ENCODE results near the gene SYNE2. TPM values are rescaled to one million over a fixed set of nuclear protein-coding genes. Genes with fewer than 3 reads are reported as not detected.
"Not testable (repeated sequence)": the region's sequence is repeated elsewhere in the genome, so short reads cannot be mapped to it uniquely, and the experiment has no call there.

The SYNE2 gene
- total RNA-seq, 2 donors from 2014 or later = 206 to 223 TPM

GRCh38 chr14:64147126-64147790 lies 294.5 kb downstream of the SYNE2 start:
- Mint-ChIP-seq H3K4me1 (peaks cover 2% of the 10 kb centered on the region), H3K36me3 (ENCODE audit: low read depth) (peaks cover 6% of the 10 kb centered on the region)

GRCh38 chr14:64149921-64150320 lies 297.1 kb downstream of the SYNE2 start:
- Mint-ChIP-seq H3K27me3 (no peaks in the 10 kb centered on the region), H3K4me1 (peaks cover 2% of the 10 kb centered on the region), H3K36me3 (ENCODE audit: low read depth) (peaks cover 5% of the 10 kb centered on the region)

More at GRCh38 chr14:64147126-64147790, 294.5 kb downstream of the SYNE2 start:
- no peak for DNase-seq
- peak overlapping the region; percentile 27 for H3K27ac Mint-ChIP-seq
- no peak overlapping the region for H3K4me3 Mint-ChIP-seq
- no peak for ATAC-seq
- no peaks in the 10 kb centered on the region for H3K27me3 Mint-ChIP-seq
- no peaks in the 10 kb centered on the region for H3K9me3 ChIP-seq (ENCODE audit: control insufficient read depth, low read length, poor library complexity, severe bottlenecking)

GRCh38 chr14:64158608-64159007 lies 305.8 kb downstream of the SYNE2 start:
- DNase-seq (no peak), ATAC-seq (no peak)
- peaks cover 3% of the 10 kb centered on the region for H3K4me1 Mint-ChIP-seq
- H3K27ac Mint-ChIP-seq = peak overlapping the region; percentile 71
- H3K4me3 Mint-ChIP-seq = no peak overlapping the region
- H3K36me3 Mint-ChIP-seq (ENCODE audit: low read depth) = peaks cover 11% of the 10 kb centered on the region
- H3K9me3 ChIP-seq (ENCODE audit: control insufficient read depth, low read length, poor library complexity, severe bottlenecking) = no peaks in the 10 kb centered on the region
- no peaks in the 10 kb centered on the region for H3K27me3 Mint-ChIP-seq

More at GRCh38 chr14:64149921-64150320, 297.1 kb downstream of the SYNE2 start:
- H3K9me3 ChIP-seq (ENCODE audit: control insufficient read depth, low read length, poor library complexity, severe bottlenecking) = no peaks in the 10 kb centered on the region
- Mint-ChIP-seq H3K27ac (no peak overlapping the region), H3K4me3 (no peak overlapping the region)
- no peak for DNase-seq
- no peak for ATAC-seq

GRCh38 chr14:64159588-64159987 lies 306.8 kb downstream of the SYNE2 start:
- Mint-ChIP-seq H3K36me3 (ENCODE audit: low read depth) (peaks cover 11% of the 10 kb centered on the region), H3K27ac (peak overlapping the region; percentile 71)
- no peak for ATAC-seq

GRCh38 chr14:64170181-64170580 lies 317.4 kb downstream of the SYNE2 start:
- H3K4me3 Mint-ChIP-seq = no peak overlapping the region
- DNase-seq = no peak
- H3K27me3 Mint-ChIP-seq = no peaks in the 10 kb centered on the region
- H3K36me3 Mint-ChIP-seq (ENCODE audit: low read depth) = peaks cover 7% of the 10 kb centered on the region
- H3K4me1 Mint-ChIP-seq = peaks cover 5% of the 10 kb centered on the region
- H3K9me3 ChIP-seq (ENCODE audit: control insufficient read depth, low read length, poor library complexity, severe bottlenecking) = no peaks in the 10 kb centered on the region
- no peak overlapping the region for H3K27ac Mint-ChIP-seq
- no peak for ATAC-seq

More at GRCh38 chr14:64159588-64159987, 306.8 kb downstream of the SYNE2 start:
- Mint-ChIP-seq H3K4me1 (peaks cover 3% of the 10 kb centered on the region), H3K27me3 (no peaks in the 10 kb centered on the region), H3K4me3 (no peak overlapping the region)
- no peaks in the 10 kb centered on the region for H3K9me3 ChIP-seq (ENCODE audit: control insufficient read depth, low read length, poor library complexity, severe bottlenecking)
- no peak for DNase-seq

- no peaks in the 10 kb centered on the region for H3K9me3 ChIP-seq (ENCODE audit: control insufficient read depth, low read length, poor library complexity, severe bottlenecking)
- no peaks in the 10 kb centered on the region for H3K27me3 Mint-ChIP-seq
- H3K4me3 Mint-ChIP-seq = no peak overlapping the region
- peaks cover 12% of the 10 kb centered on the region for H3K36me3 Mint-ChIP-seq (ENCODE audit: low read depth)
- ATAC-seq (no peak), DNase-seq (no peak)
- no peak overlapping the region for H3K27ac Mint-ChIP-seq
- H3K4me1 Mint-ChIP-seq = peaks cover 12% of the 10 kb centered on the region
Measured at GRCh38 chr14:64174922-64175782, 322.3 kb downstream of the SYNE2 start.

GRCh38 chr14:64176330-64176729 lies 323.5 kb downstream of the SYNE2 start:
- Mint-ChIP-seq H3K27me3 (no peaks in the 10 kb centered on the region), H3K4me3 (no peak overlapping the region), H3K27ac (no peak overlapping the region), H3K36me3 (ENCODE audit: low read depth) (peaks cover 15% of the 10 kb centered on the region), H3K4me1 (peaks cover 12% of the 10 kb centered on the region)
- no peaks in the 10 kb centered on the region for H3K9me3 ChIP-seq (ENCODE audit: control insufficient read depth, low read length, poor library complexity, severe bottlenecking)
- ATAC-seq (no peak), DNase-seq (no peak)

GRCh38 chr14:64178814-64179213 lies 326.0 kb downstream of the SYNE2 start:
- Mint-ChIP-seq H3K4me1 (peaks cover 7% of the 10 kb centered on the region), H3K27ac (no peak overlapping the region), H3K36me3 (ENCODE audit: low read depth) (peaks cover 11% of the 10 kb centered on the region), H3K27me3 (no peaks in the 10 kb centered on the region), H3K4me3 (no peak overlapping the region)
- no peak for ATAC-seq
- H3K9me3 ChIP-seq (ENCODE audit: control insufficient read depth, low read length, poor library complexity, severe bottlenecking) = no peaks in the 10 kb centered on the region
- DNase-seq = no peak

- H3K9me3 ChIP-seq (ENCODE audit: control insufficient read depth, low read length, poor library complexity, severe bottlenecking); ATAC-seq; DNase-seq; H3K4me3 Mint-ChIP-seq; H3K27ac Mint-ChIP-seq; H3K36me3 Mint-ChIP-seq (ENCODE audit: low read depth); H3K27me3 Mint-ChIP-seq; H3K4me1 Mint-ChIP-seq: not testable (repeated sequence)
Measured at GRCh38 chr14:64182908-64183307, 330.1 kb downstream of the SYNE2 start.

GRCh38 chr14:64184103-64184729 lies 331.4 kb downstream of the SYNE2 start:
- Mint-ChIP-seq H3K36me3 (ENCODE audit: low read depth) (peaks cover 14% of the 10 kb centered on the region), H3K4me1 (peaks cover 2% of the 10 kb centered on the region), H3K4me3 (no peak overlapping the region), H3K27ac (peak overlapping the region; percentile 21), H3K27me3 (no peaks in the 10 kb centered on the region)
- ATAC-seq (no peak), DNase-seq (no peak)
- H3K9me3 ChIP-seq (ENCODE audit: control insufficient read depth, low read length, poor library complexity, severe bottlenecking) = no peaks in the 10 kb centered on the region

GRCh38 chr14:64185184-64185583 lies 332.4 kb downstream of the SYNE2 start:
- no peak for ATAC-seq
- Mint-ChIP-seq H3K27me3 (no peaks in the 10 kb centered on the region), H3K36me3 (ENCODE audit: low read depth) (peaks cover 12% of the 10 kb centered on the region), H3K4me3 (no peak overlapping the region), H3K4me1 (peaks cover 2% of the 10 kb centered on the region), H3K27ac (no peak overlapping the region)
- H3K9me3 ChIP-seq (ENCODE audit: control insufficient read depth, low read length, poor library complexity, severe bottlenecking) = no peaks in the 10 kb centered on the region
- DNase-seq = no peak

- no peaks in the 10 kb centered on the region for H3K27me3 Mint-ChIP-seq
- no peak for ATAC-seq
- H3K9me3 ChIP-seq (ENCODE audit: control insufficient read depth, low read length, poor library complexity, severe bottlenecking) = no peaks in the 10 kb centered on the region
- DNase-seq = no peak
- H3K27ac Mint-ChIP-seq = peak overlapping the region; percentile 69
- H3K4me3 Mint-ChIP-seq = no peak overlapping the region
- peaks cover 12% of the 10 kb centered on the region for H3K36me3 Mint-ChIP-seq (ENCODE audit: low read depth)
- peaks cover 2% of the 10 kb centered on the region for H3K4me1 Mint-ChIP-seq
Measured at GRCh38 chr14:64186231-64187129, 333.7 kb downstream of the SYNE2 start.

All from T-helper 17 cell (primary cell).